ENCODE results near the gene KIAA0586.
"Not testable (repeated sequence)": the region's sequence is repeated elsewhere in the genome, so short reads cannot be mapped to it uniquely, and the experiment has no call there.

The KIAA0586 gene

GRCh38 chr14:58464652-58465051, 37.1 kb downstream of the KIAA0586 start:
- no peak for DNase-seq (ENCODE audit: low spot score)

- no peak for DNase-seq (ENCODE audit: low spot score)
These were observed 37.9 kb downstream of the KIAA0586 start for GRCh38 chr14:58465421-58465820.

- no peak for DNase-seq (ENCODE audit: low spot score)
These were observed 38.9 kb downstream of the KIAA0586 start for GRCh38 chr14:58466459-58466858.

- no peak for DNase-seq (ENCODE audit: low spot score)
These were observed 40.1 kb downstream of the KIAA0586 start for GRCh38 chr14:58467575-58467974.

GRCh38 chr14:58469309-58469708, 41.8 kb downstream of the KIAA0586 start:
- DNase-seq (ENCODE audit: low spot score), result no peak

- no peak for DNase-seq (ENCODE audit: low spot score)
These were observed 48.8 kb downstream of the KIAA0586 start for GRCh38 chr14:58476320-58476719.

GRCh38 chr14:58477653-58478052, 50.1 kb downstream of the KIAA0586 start:
- no peak for DNase-seq (ENCODE audit: low spot score)

- DNase-seq (ENCODE audit: low spot score), result not testable (repeated sequence)
These were observed 50.8 kb downstream of the KIAA0586 start for GRCh38 chr14:58478329-58478728.

- DNase-seq (ENCODE audit: low spot score), result no peak
These were observed 52.5 kb downstream of the KIAA0586 start for GRCh38 chr14:58479975-58480374.

- no peak for DNase-seq (ENCODE audit: low spot score)
These were observed 56.7 kb downstream of the KIAA0586 start for GRCh38 chr14:58484176-58484575.

- DNase-seq (ENCODE audit: low spot score), result no peak
These were observed 61.0 kb downstream of the KIAA0586 start for GRCh38 chr14:58488550-58488949.

GRCh38 chr14:58491593-58491992, 64.1 kb downstream of the KIAA0586 start:
- no peak for DNase-seq (ENCODE audit: low spot score)

GRCh38 chr14:58492044-58492443, 64.5 kb downstream of the KIAA0586 start:
- DNase-seq (ENCODE audit: low spot score), result no peak

GRCh38 chr14:58501214-58501816, 73.8 kb downstream of the KIAA0586 start:
- peak; percentile 39 for DNase-seq (ENCODE audit: low spot score)

GRCh38 chr14:58513272-58513671, 85.8 kb downstream of the KIAA0586 start:
- DNase-seq (ENCODE audit: low spot score), result no peak

GRCh38 chr14:58517592-58517991, 90.1 kb downstream of the KIAA0586 start:
- no peak for DNase-seq (ENCODE audit: low spot score)

- DNase-seq (ENCODE audit: low spot score), result not testable (repeated sequence)
These were observed 98.2 kb downstream of the KIAA0586 start for GRCh38 chr14:58525691-58526090.

GRCh38 chr14:58533446-58533845, 105.9 kb downstream of the KIAA0586 start:
- DNase-seq (ENCODE audit: low spot score), result no peak

- no peak for DNase-seq (ENCODE audit: low spot score)
These were observed 107.5 kb downstream of the KIAA0586 start for GRCh38 chr14:58535044-58535443.

GRCh38 chr14:58537004-58537403, 109.5 kb downstream of the KIAA0586 start:
- no peak for DNase-seq (ENCODE audit: low spot score)

GRCh38 chr14:58540749-58541632, 113.5 kb downstream of the KIAA0586 start:
- no peak for DNase-seq (ENCODE audit: low spot score)

- no peak for DNase-seq (ENCODE audit: low spot score)
These were observed 114.1 kb downstream of the KIAA0586 start for GRCh38 chr14:58541633-58542022.

- DNase-seq (ENCODE audit: low spot score), result no peak
These were observed 115.7 kb downstream of the KIAA0586 start for GRCh38 chr14:58543253-58543652.

GRCh38 chr14:58547649-58548048, 120.1 kb downstream of the KIAA0586 start:
- DNase-seq (ENCODE audit: low spot score), result no peak
